Measurements from ENCODE around the gene GNAO1.

Gene GNAO1

GRCh38 chr16:56339431-56340195, 148.3 kb downstream of the GNAO1 start:
- Histone ChIP-seq H3K36me3 (ENCODE audit: insufficient read depth, low read length) (peaks cover 51% of the 10 kb centered on the region), H3K4me3 (ENCODE audit: low read depth in 1 of 2, low read length in 2 of 2) (no peak overlapping the region), H3K9ac (ENCODE audit: low read length) (no peak overlapping the region), H3K27ac (ENCODE audit: low read depth, low read length) (no peak overlapping the region), H3K27me3 (ENCODE audit: control insufficient read depth in 1 of 2, insufficient read depth in 2 of 2, low read length in 2 of 2) (no peaks in the 10 kb centered on the region), H3K9me3 (ENCODE audit: low read length) (no peaks in the 10 kb centered on the region), H3K4me1 (ENCODE audit: insufficient read depth, low read length) (no peaks in the 10 kb centered on the region)

- Histone ChIP-seq H3K4me3 (ENCODE audit: low read depth in 1 of 2, low read length in 2 of 2) (no peak overlapping the region), H3K9me3 (ENCODE audit: low read length) (no peaks in the 10 kb centered on the region), H3K4me1 (ENCODE audit: insufficient read depth, low read length) (no peaks in the 10 kb centered on the region), H3K27me3 (ENCODE audit: control insufficient read depth in 1 of 2, insufficient read depth in 2 of 2, low read length in 2 of 2) (no peaks in the 10 kb centered on the region), H3K9ac (ENCODE audit: low read length) (no peak overlapping the region), H3K27ac (ENCODE audit: low read depth, low read length) (no peak overlapping the region), H3K36me3 (ENCODE audit: insufficient read depth, low read length) (peaks cover 52% of the 10 kb centered on the region)
These were observed 149.1 kb downstream of the GNAO1 start for GRCh38 chr16:56340416-56340815.

- peaks cover 52% of the 10 kb centered on the region for H3K36me3 ChIP-seq (ENCODE audit: insufficient read depth, low read length)
- H3K27me3 ChIP-seq (ENCODE audit: control insufficient read depth in 1 of 2, insufficient read depth in 2 of 2, low read length in 2 of 2), result no peaks in the 10 kb centered on the region
- H3K9me3 ChIP-seq (ENCODE audit: low read length), result no peaks in the 10 kb centered on the region
- no peak overlapping the region for H3K27ac ChIP-seq (ENCODE audit: low read depth, low read length)
- no peak overlapping the region for H3K9ac ChIP-seq (ENCODE audit: low read length)
- H3K4me3 ChIP-seq (ENCODE audit: low read depth in 1 of 2, low read length in 2 of 2), result no peak overlapping the region
- no peaks in the 10 kb centered on the region for H3K4me1 ChIP-seq (ENCODE audit: insufficient read depth, low read length)
These were observed 149.6 kb downstream of the GNAO1 start for GRCh38 chr16:56340864-56341365.

GRCh38 chr16:56341656-56342399, 150.5 kb downstream of the GNAO1 start:
- no peak overlapping the region for H3K9ac ChIP-seq (ENCODE audit: low read length)
- no peak overlapping the region for H3K4me3 ChIP-seq (ENCODE audit: low read depth in 1 of 2, low read length in 2 of 2)
- no peaks in the 10 kb centered on the region for H3K4me1 ChIP-seq (ENCODE audit: insufficient read depth, low read length)
- H3K9me3 ChIP-seq (ENCODE audit: low read length), result no peaks in the 10 kb centered on the region
- no peak overlapping the region for H3K27ac ChIP-seq (ENCODE audit: low read depth, low read length)
- peaks cover 47% of the 10 kb centered on the region for H3K36me3 ChIP-seq (ENCODE audit: insufficient read depth, low read length)
- H3K27me3 ChIP-seq (ENCODE audit: control insufficient read depth in 1 of 2, insufficient read depth in 2 of 2, low read length in 2 of 2), result no peaks in the 10 kb centered on the region

- H3K27ac ChIP-seq (ENCODE audit: low read depth, low read length), result no peak overlapping the region
- no peak overlapping the region for H3K4me3 ChIP-seq (ENCODE audit: low read depth in 1 of 2, low read length in 2 of 2)
- H3K27me3 ChIP-seq (ENCODE audit: control insufficient read depth in 1 of 2, insufficient read depth in 2 of 2, low read length in 2 of 2), result no peaks in the 10 kb centered on the region
- H3K9me3 ChIP-seq (ENCODE audit: low read length), result no peaks in the 10 kb centered on the region
- peaks cover 38% of the 10 kb centered on the region for H3K36me3 ChIP-seq (ENCODE audit: insufficient read depth, low read length)
- H3K9ac ChIP-seq (ENCODE audit: low read length), result no peak overlapping the region
- H3K4me1 ChIP-seq (ENCODE audit: insufficient read depth, low read length), result no peaks in the 10 kb centered on the region
These were observed 152.6 kb downstream of the GNAO1 start for GRCh38 chr16:56343661-56344517.

GRCh38 chr16:56344518-56345405, 153.5 kb downstream of the GNAO1 start:
- Histone ChIP-seq H3K4me3 (ENCODE audit: low read depth in 1 of 2, low read length in 2 of 2) (no peak overlapping the region), H3K27me3 (ENCODE audit: control insufficient read depth in 1 of 2, insufficient read depth in 2 of 2, low read length in 2 of 2) (no peaks in the 10 kb centered on the region), H3K9ac (ENCODE audit: low read length) (no peak overlapping the region), H3K4me1 (ENCODE audit: insufficient read depth, low read length) (no peaks in the 10 kb centered on the region), H3K9me3 (ENCODE audit: low read length) (no peaks in the 10 kb centered on the region), H3K36me3 (ENCODE audit: insufficient read depth, low read length) (peaks cover 37% of the 10 kb centered on the region), H3K27ac (ENCODE audit: low read depth, low read length) (no peak overlapping the region)

- H3K36me3 ChIP-seq (ENCODE audit: insufficient read depth, low read length), result peaks cover 29% of the 10 kb centered on the region
- H3K4me1 ChIP-seq (ENCODE audit: insufficient read depth, low read length), result no peaks in the 10 kb centered on the region
- no peaks in the 10 kb centered on the region for H3K9me3 ChIP-seq (ENCODE audit: low read length)
- H3K4me3 ChIP-seq (ENCODE audit: low read depth in 1 of 2, low read length in 2 of 2), result no peak overlapping the region
- no peaks in the 10 kb centered on the region for H3K27me3 ChIP-seq (ENCODE audit: control insufficient read depth in 1 of 2, insufficient read depth in 2 of 2, low read length in 2 of 2)
- H3K27ac ChIP-seq (ENCODE audit: low read depth, low read length), result no peak overlapping the region
- no peak overlapping the region for H3K9ac ChIP-seq (ENCODE audit: low read length)
These were observed 154.2 kb downstream of the GNAO1 start for GRCh38 chr16:56345406-56346050.

GRCh38 chr16:56346131-56346890, 155.0 kb downstream of the GNAO1 start:
- peaks cover 23% of the 10 kb centered on the region for H3K36me3 ChIP-seq (ENCODE audit: insufficient read depth, low read length)
- H3K27ac ChIP-seq (ENCODE audit: low read depth, low read length), result no peak overlapping the region
- no peaks in the 10 kb centered on the region for H3K9me3 ChIP-seq (ENCODE audit: low read length)
- no peaks in the 10 kb centered on the region for H3K4me1 ChIP-seq (ENCODE audit: insufficient read depth, low read length)
- no peaks in the 10 kb centered on the region for H3K27me3 ChIP-seq (ENCODE audit: control insufficient read depth in 1 of 2, insufficient read depth in 2 of 2, low read length in 2 of 2)
- H3K9ac ChIP-seq (ENCODE audit: low read length), result no peak overlapping the region
- no peak overlapping the region for H3K4me3 ChIP-seq (ENCODE audit: low read depth in 1 of 2, low read length in 2 of 2)

GRCh38 chr16:56347166-56347565, 155.9 kb downstream of the GNAO1 start:
- H3K27me3 ChIP-seq (ENCODE audit: control insufficient read depth in 1 of 2, insufficient read depth in 2 of 2, low read length in 2 of 2), result no peaks in the 10 kb centered on the region
- H3K4me1 ChIP-seq (ENCODE audit: insufficient read depth, low read length), result no peaks in the 10 kb centered on the region
- peaks cover 19% of the 10 kb centered on the region for H3K36me3 ChIP-seq (ENCODE audit: insufficient read depth, low read length)
- H3K9me3 ChIP-seq (ENCODE audit: low read length), result no peaks in the 10 kb centered on the region
- no peak overlapping the region for H3K4me3 ChIP-seq (ENCODE audit: low read depth in 1 of 2, low read length in 2 of 2)
- H3K9ac ChIP-seq (ENCODE audit: low read length), result no peak overlapping the region
- H3K27ac ChIP-seq (ENCODE audit: low read depth, low read length), result no peak overlapping the region

- Histone ChIP-seq H3K4me1 (ENCODE audit: insufficient read depth, low read length) (no peaks in the 10 kb centered on the region), H3K4me3 (ENCODE audit: low read depth in 1 of 2, low read length in 2 of 2) (no peak overlapping the region), H3K9me3 (ENCODE audit: low read length) (no peaks in the 10 kb centered on the region), H3K9ac (ENCODE audit: low read length) (no peak overlapping the region), H3K27me3 (ENCODE audit: control insufficient read depth in 1 of 2, insufficient read depth in 2 of 2, low read length in 2 of 2) (no peaks in the 10 kb centered on the region), H3K27ac (ENCODE audit: low read depth, low read length) (no peak overlapping the region), H3K36me3 (ENCODE audit: insufficient read depth, low read length) (peaks cover 14% of the 10 kb centered on the region)
These were observed 156.4 kb downstream of the GNAO1 start for GRCh38 chr16:56347670-56348069.
